ENCODE measurements around the gene SCAMP4. TPM values are rescaled to one million over a fixed set of nuclear protein-coding genes. Genes with fewer than 3 reads are reported as not detected.

The SCAMP4 gene
- total RNA-seq, 1 donor from 2014 or later: 51.6 TPM

GRCh38 chr19:1893791-1894190 is 11.4 kb upstream of the SCAMP4 start:
- no peak for TF ChIP-seq CTCF (IDR thresholded peaks at IDR 0.05)
- Mint-ChIP-seq H3K4me3 (ENCODE audit: unreplicated experiment) (no peak overlapping the region), H3K27me3 (ENCODE audit: low read depth) (no peaks in the 10 kb centered on the region), H3K36me3 (ENCODE audit: low read depth) (no peaks in the 10 kb centered on the region), H3K4me1 (ENCODE audit: low read depth) (peaks cover 6% of the 10 kb centered on the region), H3K9me3 (ENCODE audit: low read depth) (no peaks in the 10 kb centered on the region), H3K27ac (ENCODE audit: unreplicated experiment) (no peak overlapping the region)
- no peak for DNase-seq (ENCODE audit: low spot score)

GRCh38 chr19:1896508-1896907 is 8.7 kb upstream of the SCAMP4 start:
- TF ChIP-seq CTCF (IDR thresholded peaks at IDR 0.05): no peak
- no peaks in the 10 kb centered on the region for H3K36me3 Mint-ChIP-seq (ENCODE audit: low read depth)
- H3K4me3 Mint-ChIP-seq (ENCODE audit: unreplicated experiment): no peak overlapping the region
- H3K4me1 Mint-ChIP-seq (ENCODE audit: low read depth): peaks cover 6% of the 10 kb centered on the region
- H3K27me3 Mint-ChIP-seq (ENCODE audit: low read depth): no peaks in the 10 kb centered on the region
- DNase-seq (ENCODE audit: low spot score): no peak
- no peak overlapping the region for H3K27ac Mint-ChIP-seq (ENCODE audit: unreplicated experiment)
- no peaks in the 10 kb centered on the region for H3K9me3 Mint-ChIP-seq (ENCODE audit: low read depth)

- no peak for TF ChIP-seq CTCF (IDR thresholded peaks at IDR 0.05)
- Mint-ChIP-seq H3K9me3 (ENCODE audit: low read depth) (no peaks in the 10 kb centered on the region), H3K36me3 (ENCODE audit: low read depth) (no peaks in the 10 kb centered on the region), H3K4me1 (ENCODE audit: low read depth) (peaks cover 29% of the 10 kb centered on the region), H3K27me3 (ENCODE audit: low read depth) (no peaks in the 10 kb centered on the region), H3K4me3 (ENCODE audit: unreplicated experiment) (no peak overlapping the region), H3K27ac (ENCODE audit: unreplicated experiment) (no peak overlapping the region)
- no peak for DNase-seq (ENCODE audit: low spot score)
Observed at GRCh38 chr19:1901940-1902404, 3.2 kb upstream of the SCAMP4 start.

- no peaks in the 10 kb centered on the region for H3K36me3 Mint-ChIP-seq (ENCODE audit: low read depth)
- no peak overlapping the region for H3K4me3 Mint-ChIP-seq (ENCODE audit: unreplicated experiment)
- H3K27me3 Mint-ChIP-seq (ENCODE audit: low read depth): no peaks in the 10 kb centered on the region
- H3K27ac Mint-ChIP-seq (ENCODE audit: unreplicated experiment): peak overlapping the region; percentile 77
- H3K4me1 Mint-ChIP-seq (ENCODE audit: low read depth): peaks cover 23% of the 10 kb centered on the region
- no peaks in the 10 kb centered on the region for H3K9me3 Mint-ChIP-seq (ENCODE audit: low read depth)
- DNase-seq (ENCODE audit: low spot score): no peak
- TF ChIP-seq CTCF (IDR thresholded peaks at IDR 0.05): no peak
Observed at GRCh38 chr19:1902923-1903322, 2.3 kb upstream of the SCAMP4 start.

- peak overlapping the region; percentile 83 for H3K27ac Mint-ChIP-seq (ENCODE audit: unreplicated experiment)
- H3K4me1 Mint-ChIP-seq (ENCODE audit: low read depth): peaks cover 34% of the 10 kb centered on the region
- H3K27me3 Mint-ChIP-seq (ENCODE audit: low read depth): no peaks in the 10 kb centered on the region
- no peaks in the 10 kb centered on the region for H3K36me3 Mint-ChIP-seq (ENCODE audit: low read depth)
- H3K9me3 Mint-ChIP-seq (ENCODE audit: low read depth): no peaks in the 10 kb centered on the region
- peak overlapping the region; percentile 73 for H3K4me3 Mint-ChIP-seq (ENCODE audit: unreplicated experiment)
- TF ChIP-seq CTCF (IDR thresholded peaks at IDR 0.05): no peak
- DNase-seq (ENCODE audit: low spot score): no peak
Observed at GRCh38 chr19:1904860-1905109, 414 bp upstream of the SCAMP4 start.
